ENCODE measurements around the gene GABRA4. TPM values are rescaled to one million over a fixed set of nuclear protein-coding genes. Genes with fewer than 3 reads are reported as not detected.
A peak's percentile ranks its signal among the peaks of the same experiment; 100 is the strongest.

GABRA4 gene
- total RNA-seq, 1 experiment from 2014 or later, result not detected

DNA sequence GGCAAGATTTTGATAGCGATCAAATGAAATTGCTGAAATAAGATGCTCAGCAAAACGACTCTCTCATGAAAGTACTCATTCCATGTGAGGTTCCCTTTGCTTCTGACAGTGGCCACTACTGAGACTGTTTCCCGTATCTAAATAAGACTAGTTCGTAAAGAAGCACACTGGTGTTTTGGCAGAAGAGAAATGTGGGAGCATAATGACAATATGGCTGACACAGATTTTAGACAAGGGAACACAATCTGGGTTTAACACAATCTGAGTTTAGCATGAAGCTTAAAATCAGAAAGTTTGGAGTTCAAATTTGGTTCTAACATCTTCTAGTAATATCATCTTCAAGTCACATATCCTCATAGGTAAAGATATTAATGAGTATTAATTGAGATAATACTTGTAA, 13.7 kb downstream of the GABRA4 start:
- no peak for DNase-seq (ENCODE audit: low read depth)

DNA sequence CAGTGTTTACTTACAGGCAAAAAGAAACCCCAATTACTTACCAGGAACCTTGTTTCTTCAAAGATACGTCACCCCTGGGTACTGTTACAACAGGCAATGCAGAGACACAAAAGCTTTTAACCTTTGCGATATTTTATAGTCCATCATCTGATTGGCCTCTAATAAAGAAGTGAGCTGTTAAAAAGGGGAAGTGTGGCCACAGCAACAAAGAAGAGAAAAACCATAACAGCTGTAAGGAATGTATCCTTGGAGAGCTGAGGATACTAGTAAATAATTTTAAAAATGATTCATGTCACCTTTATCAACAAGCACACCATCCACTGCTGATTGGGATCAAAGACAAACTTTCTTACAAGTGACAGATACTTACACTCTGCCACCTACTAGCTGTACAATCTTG, 14.1 kb downstream of the GABRA4 start:
- no peak for DNase-seq (ENCODE audit: low read depth)

GRCh38 chr4:46977245-46977644, 16.1 kb downstream of the GABRA4 start:
- DNase-seq (ENCODE audit: low read depth), result no peak

- DNase-seq (ENCODE audit: low read depth), result peak; percentile 27
These were observed 17.4 kb downstream of the GABRA4 start for GRCh38 chr4:46975812-46976553.

- DNase-seq (ENCODE audit: low read depth), result no peak
These were observed 18.4 kb downstream of the GABRA4 start for GRCh38 chr4:46974891-46975543.

DNA sequence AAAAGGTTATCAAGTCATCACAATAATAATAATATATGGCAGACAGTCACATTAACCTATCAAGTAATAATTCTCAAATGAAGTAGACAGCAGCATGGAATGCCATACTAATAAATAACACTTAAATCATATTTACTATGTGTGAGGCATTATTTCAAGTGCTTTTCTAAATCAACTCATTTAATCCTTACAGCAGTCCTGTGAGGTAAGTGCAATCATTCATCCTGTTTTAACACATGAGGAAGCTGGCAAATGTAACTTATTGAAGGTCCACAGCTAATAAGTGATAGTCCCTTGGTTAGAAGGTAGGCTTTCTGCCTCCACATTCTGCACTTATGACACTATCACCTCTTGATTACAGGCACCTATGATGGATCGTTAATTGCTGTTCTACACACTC, 24.5 kb downstream of the GABRA4 start:
- DNase-seq (ENCODE audit: low read depth), result no peak

DNA sequence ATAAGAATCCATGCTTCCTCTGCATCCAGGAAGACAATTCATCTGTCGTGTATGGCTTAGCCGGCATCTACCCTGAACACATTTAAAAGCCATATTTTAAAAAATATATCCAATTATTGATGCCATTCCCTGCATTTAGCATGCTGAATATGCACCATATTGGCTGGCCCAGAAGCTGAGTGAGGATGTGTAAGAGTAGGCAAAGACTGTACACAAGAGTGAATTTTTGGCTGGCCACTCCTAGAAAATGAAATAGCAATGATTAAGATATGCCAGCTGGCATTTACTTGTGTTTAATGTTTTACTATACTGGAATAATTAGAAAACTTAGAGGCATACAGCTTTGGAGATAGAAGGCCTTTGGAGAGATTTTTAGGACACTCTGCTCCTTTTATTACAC, 25.8 kb downstream of the GABRA4 start:
- DNase-seq (ENCODE audit: low read depth), result no peak

- no peak for DNase-seq (ENCODE audit: low read depth)
These were observed 34.5 kb downstream of the GABRA4 start for GRCh38 chr4:46958742-46959488.

DNA sequence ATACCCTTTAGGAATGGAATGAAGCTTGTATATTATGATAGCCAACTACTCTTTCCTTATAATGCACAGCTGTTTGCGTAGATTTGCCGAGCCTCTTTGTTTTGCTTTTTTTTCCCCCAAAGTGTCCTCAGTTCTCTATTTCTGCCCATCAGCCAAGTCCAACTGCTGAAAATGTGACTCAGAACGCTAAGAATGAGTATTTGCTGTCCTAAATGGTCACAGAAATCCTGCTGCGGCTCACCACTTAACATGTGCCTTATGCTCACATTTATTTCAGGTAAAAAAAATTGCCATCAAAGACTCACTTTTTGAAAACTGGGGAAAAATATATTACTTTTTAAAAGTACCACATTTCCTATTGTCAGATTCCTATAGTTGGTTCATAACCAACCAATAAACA, 36.9 kb downstream of the GABRA4 start:
- no peak for DNase-seq (ENCODE audit: low read depth)

- DNase-seq (ENCODE audit: low read depth), result no peak
These were observed 37.8 kb downstream of the GABRA4 start for GRCh38 chr4:46955601-46956000.

- DNase-seq (ENCODE audit: low read depth), result no peak
These were observed 38.7 kb downstream of the GABRA4 start for GRCh38 chr4:46954643-46955042.

DNA sequence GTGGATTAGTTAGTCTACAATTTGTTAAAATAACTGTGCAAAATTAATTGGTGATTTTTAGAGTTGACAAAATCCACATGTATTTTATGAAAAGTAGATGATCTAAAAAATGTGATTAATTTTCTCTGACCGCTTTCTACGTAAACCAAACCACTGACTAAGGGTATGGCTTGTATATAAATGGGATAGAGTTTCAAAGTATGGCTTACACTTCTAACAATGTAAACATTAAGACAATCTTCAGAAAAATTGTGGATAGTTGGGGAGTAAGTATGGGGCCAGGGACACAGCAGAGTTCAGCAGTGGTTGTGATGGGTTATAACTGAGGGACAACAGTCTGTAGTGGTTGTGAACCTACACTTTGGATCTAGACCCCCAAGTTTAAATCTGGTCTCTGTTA, 39.8 kb downstream of the GABRA4 start:
- no peak for DNase-seq (ENCODE audit: low read depth)

- no peak for DNase-seq (ENCODE audit: low read depth)
These were observed 40.9 kb downstream of the GABRA4 start for GRCh38 chr4:46952451-46952850.

GRCh38 chr4:46950826-46951225, 42.6 kb downstream of the GABRA4 start:
- no peak for DNase-seq (ENCODE audit: low read depth)

- DNase-seq (ENCODE audit: low read depth), result no peak
These were observed 43.6 kb downstream of the GABRA4 start for GRCh38 chr4:46949822-46950221.

- no peak for DNase-seq (ENCODE audit: low read depth)
These were observed 45.8 kb downstream of the GABRA4 start for GRCh38 chr4:46947541-46947940.

DNA sequence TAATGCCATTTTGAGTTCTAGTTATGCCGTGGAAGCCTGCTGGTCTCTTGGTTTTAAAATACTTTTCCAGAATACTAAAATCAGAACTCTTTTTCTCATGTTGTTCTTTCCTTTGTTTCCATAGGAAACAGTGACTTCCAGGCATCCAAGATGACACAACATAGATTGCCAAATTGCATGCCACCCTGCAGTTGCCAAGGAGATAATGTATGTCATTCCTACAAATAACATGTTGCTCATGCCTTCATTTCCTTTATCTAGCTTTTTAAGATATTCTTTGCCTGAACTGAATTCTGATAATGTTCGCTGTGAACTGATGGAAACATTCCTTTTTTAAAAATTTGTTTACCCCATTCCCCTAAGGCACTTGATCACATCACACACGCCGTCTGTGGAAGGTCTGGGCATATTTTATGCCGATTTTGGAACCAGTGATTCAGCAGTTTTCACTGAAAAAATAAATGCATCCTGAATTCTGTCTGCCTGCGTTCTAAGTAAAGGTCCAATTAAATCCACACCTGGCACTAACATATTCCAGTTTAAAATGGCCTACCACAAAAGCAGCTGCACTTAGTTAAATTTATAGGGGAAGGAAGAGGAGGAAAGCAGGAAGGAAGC, 46.4 kb downstream of the GABRA4 start:
- DNase-seq (ENCODE audit: low read depth), result peak; percentile 29

DNA sequence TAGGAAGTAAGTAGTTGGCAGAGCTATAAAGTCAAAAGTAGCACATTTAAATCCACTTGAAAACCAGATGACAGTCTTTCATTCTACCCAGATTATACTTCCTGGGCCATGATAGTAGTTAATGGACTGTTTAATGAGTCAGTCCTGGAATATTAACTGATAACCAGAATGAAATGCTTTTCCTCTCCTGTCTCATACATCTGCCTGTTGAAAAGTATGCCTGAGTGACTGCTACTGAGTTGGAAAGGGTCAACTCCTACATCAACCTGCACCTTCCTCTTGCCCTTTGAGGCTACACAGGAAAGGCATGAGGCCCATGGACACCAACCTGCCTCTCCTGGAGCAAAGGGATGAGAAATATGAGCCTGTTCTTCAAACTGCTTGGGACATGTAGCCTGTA, 48.3 kb downstream of the GABRA4 start:
- DNase-seq (ENCODE audit: low read depth), result no peak

- DNase-seq (ENCODE audit: low read depth), result no peak
These were observed 49.0 kb downstream of the GABRA4 start for GRCh38 chr4:46944345-46944744.

DNA sequence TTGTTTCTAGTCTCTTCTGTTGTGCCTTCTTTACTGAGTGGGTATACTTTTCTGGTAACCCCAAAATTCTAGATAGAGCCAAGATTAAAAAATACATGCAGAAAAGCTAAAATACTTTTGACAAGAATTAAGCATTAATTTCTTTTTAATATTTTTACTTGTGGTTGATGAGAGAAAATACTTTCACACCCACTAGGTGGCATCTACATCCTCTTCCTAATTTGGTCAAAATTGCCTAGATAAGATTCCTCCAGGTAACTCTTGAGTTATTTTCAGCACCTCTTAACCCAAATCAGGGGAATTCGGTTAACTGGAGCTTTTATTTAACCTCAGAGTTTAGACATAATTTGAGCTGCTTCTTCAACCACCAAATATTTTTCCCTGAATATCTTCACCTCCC, 55.9 kb downstream of the GABRA4 start:
- DNase-seq (ENCODE audit: low read depth), result peak; percentile 2

- no peak for DNase-seq (ENCODE audit: low read depth)
These were observed 58.7 kb downstream of the GABRA4 start for GRCh38 chr4:46934726-46935125.

GRCh38 chr4:46933686-46934085, 59.7 kb downstream of the GABRA4 start:
- DNase-seq (ENCODE audit: low read depth), result no peak

Data from LHCN-M2 (cell line).